Esophagus muscularis mucosa (tissue), 4 donors: ENCODE data around the gene RAB6A.

Experiments used
- CTCF ChIP-seq, 3 experiments: fragments of 200-600 bp in 2 of 3; fragments of 450-650 bp in 1 of 3; sonication (generic) in 2 of 3; IDR thresholded peaks; one replicate each; pipeline ENCODE4 v1.5.1; 2017 to 2019; ENCODE audit warnings: antibody characterized with exemption in 3 of 3, mild to moderate bottlenecking in 2 of 3, moderate library complexity in 1 of 3
- EP300 ChIP-seq: sonication (generic); formaldehyde crosslinking; IDR thresholded peaks from one replicate; pipeline ENCODE4 v1.6.1; 2017; ENCODE audit warnings: antibody characterized with exemption
- POLR2A ChIP-seq: fragments of 450-650 bp; IDR thresholded peaks from one replicate; pipeline ENCODE4 v1.6.1; 2017; ENCODE audit warnings: antibody characterized with exemption, moderate library complexity, mild to moderate bottlenecking, low read depth
- POLR2AphosphoS5 ChIP-seq, 2 donors: sonication (generic); formaldehyde crosslinking; IDR thresholded peaks; one replicate each; pipeline ENCODE4 v1.6.1; 2017; ENCODE audit warnings: antibody characterized with exemption in 2 of 2

GRCh38 chr11:73651252-73651651, 109.6 kb downstream of the RAB6A start:
- TF ChIP-seq CTCF (IDR thresholded peaks at IDR 0.05) (no peak), POLR2A (no peak), POLR2AphosphoS5 (IDR thresholded peaks at IDR 0.05) (no peak), EP300 (no peak)
